T-helper 1 cell (primary cell): ENCODE measurements around the gene BLNK.

ENCODE experiments used
- DNase-seq, 5 donors: peaks; one replicate each; pipeline ENCODE4 v3.0.0-alpha.2; 2012 to 2020

BLNK gene

DNA sequence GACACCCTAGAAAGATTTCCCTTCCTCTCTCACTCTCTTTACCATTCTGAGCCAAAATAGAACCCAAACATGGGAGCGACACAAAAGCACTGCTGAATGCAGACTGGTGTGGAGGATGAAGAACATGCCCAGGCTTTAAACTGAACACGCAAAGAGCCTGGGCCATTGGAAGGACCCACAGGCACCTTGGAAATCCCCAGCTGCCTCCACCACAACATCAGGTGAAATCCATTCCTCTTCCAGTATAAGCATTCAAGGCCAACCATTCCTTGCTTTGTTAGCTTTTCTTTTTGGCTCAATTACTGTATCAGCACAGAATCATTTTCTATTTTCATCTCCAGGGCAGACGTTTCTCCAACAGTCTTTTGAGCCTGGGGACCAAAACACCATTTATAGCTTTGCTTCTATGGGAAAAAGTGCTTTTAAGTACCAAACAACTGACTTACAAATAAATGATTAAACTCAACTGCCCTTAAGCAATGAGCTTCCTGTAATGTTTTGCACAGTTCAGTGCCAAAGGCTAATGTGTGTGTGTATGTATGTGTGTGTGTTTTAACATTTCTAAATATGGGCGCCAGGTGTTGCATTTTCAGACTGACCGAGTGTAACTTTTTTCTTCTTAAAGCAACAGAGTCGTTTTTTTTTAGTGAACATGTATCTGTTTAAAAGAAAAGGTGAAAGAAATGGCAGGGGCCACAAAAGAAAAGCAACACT, 16.2 kb upstream of the BLNK start:
- DNase-seq: no peak

DNA sequence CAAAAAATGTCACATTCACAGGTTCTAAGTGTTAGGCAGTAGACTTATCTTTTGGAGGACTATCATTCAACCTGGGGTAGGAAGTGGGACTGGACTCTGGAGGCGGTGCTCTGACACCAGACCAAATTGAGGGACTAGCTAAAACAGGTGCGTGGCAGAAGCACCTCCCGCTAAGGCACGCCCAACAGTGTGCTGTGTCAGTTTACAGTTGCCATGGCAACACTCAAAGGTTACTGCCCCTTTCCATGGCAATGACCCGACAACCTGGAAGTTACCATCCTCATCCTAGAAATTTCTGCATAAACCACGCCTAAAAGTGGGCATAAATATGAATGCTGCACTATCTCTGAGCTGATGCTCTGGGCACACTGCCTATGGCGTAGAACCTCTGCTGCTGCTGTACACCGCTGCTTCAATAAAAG, 14.0 kb upstream of the BLNK start:
- DNase-seq: no peak

DNA sequence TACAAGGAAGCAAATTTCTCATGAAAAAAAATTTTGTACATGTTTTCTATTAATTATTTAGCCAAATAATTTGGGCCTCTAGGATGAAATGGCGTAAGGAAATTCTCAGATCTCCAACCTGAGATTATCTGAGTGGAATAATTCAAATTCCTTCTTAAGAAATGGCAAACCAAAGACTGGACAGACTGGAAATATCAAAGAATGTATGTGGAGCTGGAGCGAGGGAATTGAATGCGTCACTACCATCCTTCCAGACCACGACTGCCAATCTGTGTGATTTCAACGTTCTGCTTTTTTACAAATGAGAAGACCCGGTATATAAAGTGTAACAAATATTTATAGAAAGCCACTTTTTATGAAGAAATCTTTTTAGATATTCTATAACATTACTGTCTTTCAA, 12.4 kb upstream of the BLNK start:
- DNase-seq: no peak

DNA sequence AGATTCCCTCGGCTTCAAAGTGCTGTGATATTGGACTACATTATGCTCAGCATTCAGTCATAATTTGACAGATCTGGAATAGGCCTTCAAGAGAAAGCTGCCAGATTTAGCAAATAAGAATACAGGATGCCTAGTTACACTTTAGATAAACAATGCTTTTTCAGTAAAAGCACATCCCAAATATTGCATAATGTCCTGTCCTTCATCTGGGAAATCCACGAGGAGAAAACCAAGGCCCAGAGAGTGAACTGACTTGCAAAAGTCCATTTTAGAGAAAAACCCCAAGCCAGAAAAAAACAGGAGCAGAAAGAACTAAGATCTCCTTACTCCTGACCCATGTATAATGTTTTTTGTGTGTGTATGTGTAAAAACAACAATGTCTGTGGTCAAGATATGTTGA, 12.0 kb upstream of the BLNK start:
- no peak for DNase-seq

DNA sequence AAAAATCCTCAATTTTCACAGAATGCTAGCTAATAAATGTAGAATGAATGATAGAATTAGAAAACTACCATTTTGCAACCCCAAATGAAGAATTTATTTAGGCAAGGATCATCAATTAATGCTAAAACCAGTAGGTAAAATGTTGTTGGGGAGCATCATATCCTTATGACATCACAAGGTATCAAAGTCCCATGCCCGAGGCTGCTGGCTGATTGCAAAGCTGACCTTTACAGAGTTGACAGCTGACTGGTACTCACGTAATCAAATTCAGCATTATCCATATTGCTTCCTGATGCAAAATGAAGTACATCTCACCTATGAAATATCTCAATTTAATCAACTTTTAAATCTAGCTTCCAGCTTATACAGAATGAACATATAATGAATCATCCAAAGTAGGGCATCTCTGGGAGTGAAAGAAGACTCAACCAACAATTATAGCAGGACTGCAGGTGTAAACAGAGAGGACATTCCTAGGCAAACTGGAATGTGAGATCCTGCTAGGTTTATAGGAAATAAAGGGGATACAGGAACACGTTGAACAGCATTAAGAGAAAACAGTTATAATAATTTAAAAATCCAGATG, 10.2 kb upstream of the BLNK start:
- no peak for DNase-seq

DNA sequence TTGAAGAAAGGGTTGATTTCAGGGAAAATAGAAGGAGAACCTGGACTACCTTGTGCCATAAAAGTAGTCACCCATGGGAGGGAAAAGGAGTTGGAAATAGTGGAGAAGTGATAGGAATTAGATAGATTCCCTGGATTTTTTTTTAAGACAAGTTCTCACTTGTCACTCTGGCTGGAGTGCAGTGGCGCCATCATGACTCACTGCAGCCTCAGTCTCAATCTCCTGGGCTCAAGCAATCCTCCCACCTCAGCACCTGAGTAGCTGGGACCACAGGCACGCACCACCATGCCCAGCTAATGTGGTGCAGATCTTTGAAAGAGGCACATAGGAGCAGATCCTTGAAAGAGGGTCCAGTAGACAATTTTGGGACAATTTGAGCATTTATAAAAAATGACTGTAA, 9.5 kb upstream of the BLNK start:
- no peak for DNase-seq

DNA sequence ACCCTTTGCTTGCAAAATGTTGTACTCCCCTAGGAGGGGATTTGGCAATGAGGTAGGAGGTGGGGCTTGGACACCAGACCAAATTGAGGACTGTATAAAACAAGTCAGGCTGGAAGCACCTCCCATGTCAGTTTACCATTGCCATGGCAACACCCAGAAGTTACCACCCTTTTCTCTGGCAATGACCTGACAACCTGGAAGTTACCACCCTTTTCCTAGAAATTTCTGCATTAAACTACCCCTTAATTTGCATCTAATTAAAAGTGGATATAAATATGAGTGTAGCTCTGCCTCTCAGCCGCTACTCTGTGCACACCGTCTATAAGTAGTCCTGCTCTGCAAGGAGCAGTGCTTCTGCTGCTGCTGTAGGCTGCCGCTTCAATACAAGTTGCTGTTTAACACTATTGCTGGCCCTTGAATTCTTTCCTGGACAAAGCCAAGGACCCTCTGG, 7.8 kb upstream of the BLNK start:
- no peak for DNase-seq

DNA sequence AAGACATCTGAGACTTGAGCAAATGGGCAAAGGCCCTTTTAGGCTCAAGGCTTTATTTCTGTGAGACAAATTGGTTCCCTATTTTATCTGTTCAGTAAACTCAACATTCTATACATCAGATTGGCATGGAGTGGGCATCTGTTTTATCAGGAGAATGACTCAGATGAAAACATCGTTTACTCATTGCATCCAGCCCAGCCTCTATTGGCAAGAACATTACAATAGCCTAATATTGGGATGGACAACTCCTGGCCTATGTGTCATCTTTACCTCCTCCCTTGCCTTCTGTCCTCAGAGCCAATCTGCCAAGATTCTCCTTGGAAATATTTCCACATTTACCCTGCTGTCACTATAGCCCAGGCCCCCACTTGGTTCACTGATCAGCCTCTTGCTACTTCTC, 5.5 kb upstream of the BLNK start:
- DNase-seq: no peak

DNA sequence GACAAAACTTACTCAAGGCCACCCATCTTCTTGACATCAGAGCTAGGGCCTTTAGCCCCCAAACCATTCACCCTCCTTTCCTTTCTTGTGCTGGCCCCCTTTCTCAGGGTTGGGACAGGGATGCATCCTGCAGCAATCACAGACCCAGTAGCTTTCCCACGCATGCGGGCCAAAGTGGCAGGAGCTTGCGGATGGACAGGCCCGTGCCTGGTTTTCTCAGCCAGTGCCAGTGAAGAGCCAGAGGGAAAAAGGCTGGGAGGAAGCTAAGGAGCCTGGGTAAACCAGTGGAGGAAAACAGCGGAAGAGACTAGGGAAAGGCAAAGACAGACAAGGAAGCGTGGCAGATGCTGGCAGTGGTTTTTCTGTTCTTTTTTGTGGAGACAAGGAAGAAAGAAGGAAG, 5.1 kb upstream of the BLNK start:
- no peak for DNase-seq

DNA sequence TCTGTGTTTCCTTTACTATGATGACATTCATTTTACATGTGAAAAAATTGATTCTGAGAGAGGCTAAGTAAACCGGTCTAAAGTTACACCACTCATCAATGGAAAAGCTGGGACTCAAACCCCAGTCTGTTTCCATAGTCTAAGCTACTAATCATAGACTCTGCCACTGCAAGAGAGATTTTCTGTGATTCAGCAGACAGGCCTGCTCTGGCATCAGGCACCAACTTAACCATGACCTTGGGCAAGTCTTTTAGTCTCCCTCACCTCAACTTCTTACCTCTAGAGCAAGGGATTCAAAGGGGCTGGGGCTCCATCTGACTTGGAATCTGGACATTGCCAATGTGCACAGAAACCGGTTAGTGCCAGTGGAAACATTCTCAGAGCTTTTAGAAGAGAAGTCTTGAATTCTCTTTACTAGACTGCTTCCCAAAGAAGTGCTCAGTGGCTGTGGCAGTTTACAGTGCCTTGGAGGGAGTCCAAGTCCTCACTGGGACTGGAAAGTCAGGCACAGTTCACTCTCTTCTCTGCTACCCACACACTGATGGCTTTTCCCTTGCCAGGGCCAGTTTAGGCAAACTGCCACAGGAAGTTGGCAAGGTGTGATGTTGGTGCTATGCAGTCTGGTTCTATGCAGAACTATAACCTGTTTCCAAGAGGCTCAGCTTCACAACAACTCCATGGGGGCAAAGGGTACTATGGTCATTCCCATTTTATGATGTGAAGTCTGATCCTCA, 4.5 kb upstream of the BLNK start:
- no peak for DNase-seq

DNA sequence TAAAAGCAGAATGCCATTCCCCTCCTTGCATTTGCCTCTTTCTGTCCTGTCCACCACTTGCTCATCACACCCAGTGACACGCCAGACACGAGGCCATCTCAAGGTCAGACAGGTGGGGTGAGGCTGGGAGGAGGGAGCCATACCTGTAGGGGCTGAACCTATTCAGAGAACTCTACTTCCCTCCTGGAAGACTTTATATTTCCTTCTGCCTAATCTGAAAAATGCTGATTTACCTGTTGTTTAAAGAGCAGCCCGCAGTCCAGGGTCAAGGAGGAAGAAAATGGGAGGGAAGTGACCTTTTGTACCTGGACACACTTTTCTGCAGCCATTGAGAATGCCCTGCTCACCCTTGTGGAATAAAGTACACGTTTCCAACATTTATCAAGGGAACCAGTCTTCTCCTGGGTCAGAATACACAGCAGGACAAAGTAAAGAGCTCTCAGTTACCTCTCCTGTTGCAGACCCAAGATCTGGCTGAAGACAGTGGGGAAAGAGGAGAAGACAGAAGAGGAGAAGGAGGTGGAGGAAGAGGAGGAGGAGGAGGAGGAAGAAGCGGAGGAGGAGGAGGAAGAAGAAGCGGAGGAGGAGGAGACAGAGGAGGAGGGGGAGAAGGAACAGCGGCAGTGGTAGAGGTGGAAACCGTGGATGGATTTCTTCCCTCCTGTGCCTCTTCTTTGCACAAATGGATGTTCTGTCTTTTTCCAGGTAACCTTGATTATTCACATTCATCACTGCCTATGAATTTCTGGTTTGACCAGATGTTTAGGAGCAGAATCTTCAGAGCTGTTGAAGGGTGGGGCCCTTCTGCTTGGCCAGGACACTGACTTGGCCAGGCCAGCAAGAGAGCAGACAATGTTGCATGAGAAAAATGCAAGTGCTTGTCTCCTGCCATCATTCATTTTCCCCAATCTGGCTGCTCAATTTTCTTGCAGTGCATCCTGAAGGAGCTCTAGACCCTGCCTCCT, 1.2 kb upstream of the BLNK start:
- no peak for DNase-seq

DNA sequence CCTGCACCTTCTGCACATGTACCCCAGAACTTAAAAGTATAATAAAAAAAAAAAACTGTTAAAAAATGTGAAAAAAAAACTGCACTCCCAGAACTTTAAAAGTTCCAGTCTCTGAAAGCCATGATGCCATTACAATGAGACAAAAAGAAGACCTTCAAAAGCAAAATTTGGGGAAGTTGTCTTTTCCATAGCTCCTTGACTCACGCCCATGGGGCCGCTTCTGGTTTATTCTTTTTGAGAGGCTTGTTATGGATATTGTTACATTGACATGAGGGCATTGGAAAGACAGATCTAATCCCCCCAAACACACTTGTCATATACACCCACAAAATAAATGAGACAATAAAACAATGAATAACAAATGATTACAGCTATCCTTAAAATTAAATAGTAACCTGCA, 798 bp downstream of the BLNK start:
- DNase-seq: no peak

DNA sequence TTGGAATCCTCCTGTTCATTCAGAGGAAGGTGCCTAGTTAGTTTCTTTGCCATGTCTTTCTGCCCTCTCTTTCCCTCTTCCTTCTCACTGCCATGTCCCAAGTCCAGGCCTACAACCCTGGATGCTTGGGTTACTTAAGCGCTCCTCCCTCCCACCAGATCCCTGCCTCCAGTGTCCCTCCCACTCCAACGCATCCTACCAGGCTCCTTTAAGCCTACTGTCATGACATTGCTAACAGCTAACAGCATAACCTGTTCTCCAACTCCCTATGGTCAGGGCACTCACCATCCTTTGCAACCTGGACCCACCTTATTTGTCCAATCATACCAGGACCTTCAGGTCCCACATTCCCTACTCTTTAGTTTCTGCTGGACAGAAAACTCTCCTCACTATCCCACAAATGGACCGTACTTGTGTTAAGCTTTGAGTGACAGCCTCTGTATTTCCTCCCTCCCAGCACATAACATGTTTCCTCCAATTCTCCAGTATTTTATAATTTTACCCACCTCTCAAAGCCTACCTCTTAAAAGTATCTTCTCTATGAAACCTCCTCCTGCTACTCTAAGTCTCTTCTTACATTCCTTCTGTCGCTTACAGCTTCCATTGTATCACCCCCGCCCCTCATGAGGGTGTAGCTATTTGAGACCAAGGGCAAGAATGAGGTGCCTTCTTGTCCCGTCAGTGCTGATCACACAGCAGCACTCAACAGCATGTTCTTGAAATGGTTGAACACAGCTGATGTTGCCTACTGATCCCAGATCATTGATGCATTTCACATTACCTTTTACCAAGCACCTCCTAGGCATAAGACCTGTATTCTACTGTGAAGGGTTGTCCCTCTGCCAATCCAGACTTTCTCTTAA, 1.7 kb downstream of the BLNK start:
- DNase-seq: no peak

DNA sequence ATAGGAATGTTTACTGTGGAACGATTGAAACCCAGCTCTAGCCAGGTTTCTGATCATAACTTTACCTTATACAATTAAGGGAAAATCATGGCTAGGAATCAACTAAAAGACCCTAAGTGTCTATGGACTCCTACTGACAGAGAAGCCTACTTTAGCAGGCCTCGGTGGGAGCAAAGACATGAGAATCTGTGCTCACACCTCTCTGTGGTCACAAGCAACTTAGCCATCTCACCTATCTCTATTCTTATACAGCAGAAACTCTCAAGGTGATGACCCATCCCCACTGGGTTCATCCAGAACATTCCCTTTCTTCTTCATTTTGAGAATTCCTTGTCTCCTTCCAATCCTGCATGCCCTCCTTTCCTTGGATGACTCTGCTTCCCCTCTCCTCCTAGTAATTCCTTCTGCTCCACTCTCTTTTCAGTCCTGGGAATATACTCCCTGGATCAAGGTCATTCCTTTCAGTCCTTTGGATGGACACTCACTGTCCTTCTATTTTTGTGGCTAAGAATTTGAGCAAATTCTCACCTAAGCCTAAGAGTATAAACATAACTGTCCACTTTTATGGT, 2.9 kb downstream of the BLNK start:
- DNase-seq: no peak

DNA sequence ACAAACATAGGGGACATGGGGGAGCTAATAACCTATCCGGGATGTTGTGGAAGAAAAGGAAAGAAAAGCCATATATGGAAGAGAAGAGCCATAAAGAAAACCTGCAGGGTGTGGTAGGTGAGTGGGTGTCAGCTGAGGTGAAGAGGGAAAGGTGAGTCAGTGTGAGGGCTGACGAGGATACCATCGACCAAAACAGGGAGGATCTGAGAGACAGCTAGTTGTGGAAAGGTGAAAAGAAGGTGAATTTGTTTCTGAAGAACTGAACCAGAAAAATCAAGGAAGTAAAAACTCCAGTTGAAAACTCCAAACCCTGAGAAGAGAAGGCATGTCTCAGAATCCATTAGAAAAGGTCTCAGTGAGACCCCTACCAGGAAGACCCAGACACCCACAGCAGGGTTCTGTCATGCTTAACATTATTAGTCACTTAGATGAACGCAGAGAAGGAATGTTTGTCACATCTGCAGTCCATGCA, 4.1 kb downstream of the BLNK start:
- DNase-seq: no peak

DNA sequence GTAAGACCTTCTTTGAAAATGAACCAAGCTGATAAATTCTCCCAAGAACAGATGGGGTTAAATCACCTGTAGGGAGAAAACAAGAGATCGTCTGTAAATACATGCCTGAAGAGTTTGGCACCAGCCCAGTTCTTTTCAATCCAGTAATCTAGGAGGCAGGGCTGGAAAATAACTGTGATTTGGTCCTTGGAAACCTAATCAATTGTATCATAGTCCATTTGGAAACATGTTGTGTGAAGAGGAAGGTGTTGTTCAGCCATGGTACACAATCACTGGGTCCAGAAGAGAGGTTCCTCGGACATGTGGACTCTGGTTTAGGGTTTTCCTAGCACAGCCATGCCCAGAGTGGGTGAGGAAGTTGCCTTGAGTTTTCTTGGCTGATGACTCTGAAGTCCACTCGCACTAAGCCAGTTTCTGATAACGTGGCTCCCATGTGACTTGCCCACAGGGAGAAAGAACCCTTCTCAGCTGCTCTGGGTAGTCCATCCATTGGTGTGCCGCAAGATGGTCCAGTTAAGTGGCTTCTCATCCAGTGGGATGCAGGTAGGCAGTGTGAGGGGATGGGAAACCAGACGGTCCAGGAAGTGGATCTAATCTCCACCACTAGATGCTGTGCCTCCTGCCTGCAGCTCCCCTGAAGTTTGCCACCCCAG, 5.1 kb downstream of the BLNK start:
- DNase-seq: no peak

DNA sequence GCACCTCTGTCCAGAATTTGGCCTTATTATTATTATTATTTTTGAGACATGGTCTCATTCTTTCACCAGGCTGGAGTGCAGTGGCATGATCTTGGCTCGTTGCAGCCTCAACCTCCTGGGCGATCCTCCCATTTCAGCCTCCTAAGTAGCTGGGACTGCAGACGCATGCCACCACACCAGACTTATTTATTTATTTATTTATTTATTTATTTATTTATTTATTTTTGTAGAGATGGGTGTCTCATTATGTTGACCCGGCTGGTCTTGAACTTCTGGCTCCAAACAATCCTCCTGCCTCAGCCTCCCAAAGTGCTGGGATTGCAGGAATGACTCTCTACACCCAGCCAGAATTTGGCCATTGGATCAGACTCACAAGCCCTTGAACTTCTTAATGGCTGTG, 6.4 kb downstream of the BLNK start:
- no peak for DNase-seq

DNA sequence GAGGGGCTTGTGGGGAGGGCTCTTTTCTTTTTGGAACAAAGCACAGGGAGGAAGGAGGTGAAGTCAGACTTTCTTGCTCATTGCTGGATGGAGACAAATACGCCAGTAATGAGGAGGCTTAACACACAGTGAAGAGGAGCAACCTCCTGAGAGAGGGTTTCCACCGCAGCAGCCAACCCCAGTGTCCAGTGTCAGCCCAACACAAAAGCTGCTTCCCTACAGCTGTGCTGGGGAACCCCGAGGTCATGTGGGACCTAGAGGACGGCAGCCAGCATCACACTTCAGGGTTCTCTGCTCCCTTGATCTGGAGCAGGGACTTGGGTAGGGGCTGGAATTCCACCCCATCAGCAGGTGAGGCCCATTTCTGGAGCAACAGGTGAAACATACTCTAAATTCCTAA, 7.7 kb downstream of the BLNK start:
- DNase-seq: no peak

DNA sequence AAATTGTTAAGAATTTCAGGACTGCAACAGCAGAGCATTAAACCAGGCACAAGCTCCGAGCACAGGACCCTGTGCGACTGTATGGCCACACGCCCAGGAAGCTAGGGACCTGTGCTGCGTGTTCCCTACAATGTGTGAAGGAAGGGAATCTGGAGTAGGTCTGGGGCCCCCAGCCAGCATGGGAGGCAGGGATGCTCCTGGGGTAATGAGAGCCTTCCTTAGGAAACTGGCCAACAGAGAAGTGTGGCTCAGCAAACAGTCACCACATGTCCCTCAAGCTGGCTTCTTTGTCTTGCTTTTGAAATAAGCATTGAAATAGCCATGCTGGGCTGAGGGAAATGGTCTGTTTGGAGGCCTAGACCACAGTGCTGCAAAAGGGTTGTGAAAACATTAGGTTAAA, 8.2 kb downstream of the BLNK start:
- DNase-seq: no peak

DNA sequence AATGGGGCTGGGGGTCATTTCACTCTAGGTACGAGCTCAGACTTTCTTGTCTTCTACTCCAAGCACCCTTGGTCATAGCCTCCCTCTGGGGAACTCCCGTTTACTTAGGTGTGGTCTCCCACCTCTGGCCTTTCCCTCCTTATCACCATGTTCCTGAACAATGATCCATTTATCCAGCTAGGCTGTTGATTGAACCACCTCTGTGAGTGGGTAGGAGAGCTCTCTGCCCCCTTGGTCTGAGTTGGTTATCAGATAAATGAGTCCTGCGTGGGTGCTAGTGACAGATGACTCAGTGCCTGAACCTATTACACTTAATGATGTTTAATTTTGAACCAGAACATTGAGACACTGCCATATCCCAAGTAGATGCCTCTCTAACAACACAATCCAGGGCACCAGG, 9.4 kb downstream of the BLNK start:
- DNase-seq: no peak

DNA sequence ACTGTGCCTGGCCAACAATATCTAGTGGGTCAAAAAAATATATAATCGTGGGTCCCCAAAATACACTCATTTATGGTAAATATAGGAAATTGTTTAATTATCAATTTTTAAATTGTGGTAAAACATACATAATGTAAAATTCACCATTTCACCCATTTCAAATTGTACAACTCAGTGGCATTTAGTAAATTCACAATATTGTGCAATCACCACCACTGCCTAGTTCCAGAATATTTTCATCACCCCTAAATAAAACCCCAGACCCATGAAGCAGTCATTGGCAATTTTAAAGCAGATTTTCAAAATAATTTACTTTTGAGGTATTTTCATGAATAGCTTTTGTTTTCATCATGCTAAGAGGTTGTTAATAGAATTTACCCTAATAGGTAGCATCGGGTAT, 10.2 kb downstream of the BLNK start:
- no peak for DNase-seq
